ENCODE measurements around the gene CAPN11. TPM values are rescaled to one million over a fixed set of nuclear protein-coding genes. Genes with fewer than 3 reads are reported as not detected.

Gene CAPN11
- total RNA-seq, 1 experiment from 2014 or later: not detected

GRCh38 chr6:44162876-44163625 is 4.4 kb downstream of the CAPN11 start (continued):
- no peak for TF ChIP-seq ZBTB33 (IDR thresholded peaks at IDR 0.05; ENCODE audit: extremely low read depth, insufficient replicate concordance, low read length)
- no peak for TF ChIP-seq ELF1 (IDR thresholded peaks at IDR 0.05; ENCODE audit: borderline replicate concordance, low read depth)
- no peak for TF ChIP-seq JUND (IDR thresholded peaks at IDR 0.05)
- TF ChIP-seq SP1 (IDR thresholded peaks at IDR 0.05; ENCODE audit: low read depth): no peak
- TF ChIP-seq MAX (IDR thresholded peaks at IDR 0.05): no peak
- no peak for TF ChIP-seq RAD21 (IDR thresholded peaks at IDR 0.05; ENCODE audit: low read depth)
- TF ChIP-seq SRF (IDR thresholded peaks at IDR 0.05; ENCODE audit: low read depth): no peak
- TF ChIP-seq ATF3 (IDR thresholded peaks at IDR 0.05): no peak

GRCh38 chr6:44166116-44166515 is 7.5 kb downstream of the CAPN11 start:
- intact Hi-C loops (cut with micrococcal nuclease): no loop called here
- Histone ChIP-seq H3K9me2 (ENCODE audit: insufficient read depth) (no peaks in the 10 kb centered on the region), H3K4me3 (replicated peaks in 1 of 2; ENCODE audit: low read depth in 1 of 2, low read length in 2 of 2) (no peak overlapping the region), H3K27me3 (ENCODE audit: insufficient read depth, low read length) (peaks cover 12% of the 10 kb centered on the region), H3K4me1 (ENCODE audit: control insufficient read depth in 1 of 2, insufficient read depth in 2 of 2, low read length in 2 of 2) (peaks cover 0 to 11% of the 10 kb centered on the region in 2 experiments; a peak in 2 of 4 replicates), H3K9me3 (ENCODE audit: control insufficient read depth in 1 of 2, insufficient read depth in 1 of 2, low read depth in 1 of 2, low read length in 2 of 2) (no peaks in the 10 kb centered on the region), H3K9ac (ENCODE audit: low read length) (no peak overlapping the region), H3K36me3 (ENCODE audit: control insufficient read depth in 1 of 2, insufficient read depth in 2 of 2, low read length in 2 of 2) (no peaks in the 10 kb centered on the region), H3K79me2 (ENCODE audit: insufficient read depth, low read length) (no peaks in the 10 kb centered on the region), H3K4me2 (ENCODE audit: low read length) (no peak overlapping the region), H3K27ac (ENCODE audit: low read depth, low read length) (no peak overlapping the region), H4K20me1 (ENCODE audit: insufficient read depth) (no peaks in the 10 kb centered on the region), H2AFZ (ENCODE audit: low read depth, low read length, poor library complexity, severe bottlenecking) (no peak overlapping the region)
- RAD21 ChIA-PET (ENCODE audit: low non-redundant PET in 1 of 2, low total read pairs in 2 of 2, uncharacterized antibody in 2 of 2, unreplicated experiment in 2 of 2): no interaction called here
- ATAC-seq: no peak
- CTCF ChIA-PET: no interaction called here
- TF ChIP-seq CBX3 (IDR thresholded peaks at IDR 0.05; ENCODE audit: low read depth): no peak
- TF ChIP-seq RAD21 (IDR thresholded peaks at IDR 0.05; ENCODE audit: low read depth): no peak
- TF ChIP-seq SP1 (IDR thresholded peaks at IDR 0.05; ENCODE audit: low read depth): no peak
- TF ChIP-seq YY1 (IDR thresholded peaks at IDR 0.05; ENCODE audit: extremely low read depth, insufficient replicate concordance, low read depth, low read length): no peak
- no peak for TF ChIP-seq ZNF274 (IDR thresholded peaks at IDR 0.05; ENCODE audit: low read depth, low read length)
- no peak for TF ChIP-seq ELF1 (IDR thresholded peaks at IDR 0.05; ENCODE audit: borderline replicate concordance, low read depth)
- TF ChIP-seq EZH2 (IDR thresholded peaks at IDR 0.05): no peak
- no TSS peak for BruUV-seq (replicated peaks)
- POLR2A ChIA-PET: no interaction called here
- no peak for DNase-seq (ENCODE audit: low read depth, low spot score)

Measured in HCT116 (cell line).